ENCODE data around the gene AHRR. TPM values are rescaled to one million over a fixed set of nuclear protein-coding genes. Genes with fewer than 3 reads are reported as not detected.

AHRR gene
- total RNA-seq, 1 donor from 2014 or later, result 0.53 TPM

- no peak for FAIRE-seq
- TF ChIP-seq CTCF (IDR thresholded peaks at IDR 0.05; ENCODE audit: insufficient read depth, low read length, severe bottlenecking), result no peak
- Histone ChIP-seq H3K27me3 (ENCODE audit: control insufficient read depth, insufficient read depth, low read length) (no peaks in the 10 kb centered on the region), H3K36me3 (ENCODE audit: control insufficient read depth, insufficient read depth, low read length) (no peaks in the 10 kb centered on the region), H3K4me3 (ENCODE audit: low read depth, low read length) (no peak overlapping the region)
- DNase-seq (ENCODE audit: low read depth), result no peak
These were observed 110.2 kb downstream of the AHRR start for GRCh38 chr5:431711-432050.

GRCh38 chr5:432201-432927 lies 110.8 kb downstream of the AHRR start:
- Histone ChIP-seq H3K27me3 (ENCODE audit: control insufficient read depth, insufficient read depth, low read length) (no peaks in the 10 kb centered on the region), H3K36me3 (ENCODE audit: control insufficient read depth, insufficient read depth, low read length) (no peaks in the 10 kb centered on the region), H3K4me3 (ENCODE audit: low read depth, low read length) (no peak overlapping the region)
- FAIRE-seq (no peak), DNase-seq (ENCODE audit: low read depth) (no peak)
- TF ChIP-seq CTCF (IDR thresholded peaks at IDR 0.05; ENCODE audit: insufficient read depth, low read length, severe bottlenecking), result no peak

- DNase-seq (ENCODE audit: low read depth) (no peak), FAIRE-seq (no peak)
- H3K27me3 ChIP-seq (ENCODE audit: control insufficient read depth, insufficient read depth, low read length), result no peaks in the 10 kb centered on the region
- no peaks in the 10 kb centered on the region for H3K36me3 ChIP-seq (ENCODE audit: control insufficient read depth, insufficient read depth, low read length)
- no peak for TF ChIP-seq CTCF (IDR thresholded peaks at IDR 0.05; ENCODE audit: insufficient read depth, low read length, severe bottlenecking)
- H3K4me3 ChIP-seq (ENCODE audit: low read depth, low read length), result no peak overlapping the region
These were observed 111.6 kb downstream of the AHRR start for GRCh38 chr5:432928-433791.

DNA sequence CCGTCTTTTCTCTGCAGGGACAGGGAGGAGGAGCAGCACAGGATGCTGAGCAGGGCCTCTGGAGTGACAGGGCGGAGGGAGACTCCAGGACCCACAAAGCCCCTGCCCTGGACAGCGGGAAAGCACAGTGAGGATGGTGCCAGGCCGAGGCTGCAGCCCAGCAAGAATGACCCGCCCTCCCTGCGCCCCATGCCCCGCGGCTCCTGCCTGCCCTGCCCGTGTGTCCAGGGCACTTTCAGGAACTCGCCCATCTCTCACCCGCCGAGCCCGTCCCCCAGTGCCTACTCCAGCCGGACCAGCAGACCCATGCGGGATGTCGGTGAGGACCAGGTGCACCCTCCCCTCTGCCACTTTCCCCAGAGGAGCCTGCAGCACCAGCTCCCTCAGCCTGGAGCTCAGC lies 112.3 kb downstream of the AHRR start:
- DNase-seq (ENCODE audit: low read depth) (no peak), FAIRE-seq (no peak)
- TF ChIP-seq CTCF (IDR thresholded peaks at IDR 0.05; ENCODE audit: insufficient read depth, low read length, severe bottlenecking), result no peak
- H3K4me3 ChIP-seq (ENCODE audit: low read depth, low read length), result no peak overlapping the region
- no peaks in the 10 kb centered on the region for H3K27me3 ChIP-seq (ENCODE audit: control insufficient read depth, insufficient read depth, low read length)
- no peaks in the 10 kb centered on the region for H3K36me3 ChIP-seq (ENCODE audit: control insufficient read depth, insufficient read depth, low read length)

DNA sequence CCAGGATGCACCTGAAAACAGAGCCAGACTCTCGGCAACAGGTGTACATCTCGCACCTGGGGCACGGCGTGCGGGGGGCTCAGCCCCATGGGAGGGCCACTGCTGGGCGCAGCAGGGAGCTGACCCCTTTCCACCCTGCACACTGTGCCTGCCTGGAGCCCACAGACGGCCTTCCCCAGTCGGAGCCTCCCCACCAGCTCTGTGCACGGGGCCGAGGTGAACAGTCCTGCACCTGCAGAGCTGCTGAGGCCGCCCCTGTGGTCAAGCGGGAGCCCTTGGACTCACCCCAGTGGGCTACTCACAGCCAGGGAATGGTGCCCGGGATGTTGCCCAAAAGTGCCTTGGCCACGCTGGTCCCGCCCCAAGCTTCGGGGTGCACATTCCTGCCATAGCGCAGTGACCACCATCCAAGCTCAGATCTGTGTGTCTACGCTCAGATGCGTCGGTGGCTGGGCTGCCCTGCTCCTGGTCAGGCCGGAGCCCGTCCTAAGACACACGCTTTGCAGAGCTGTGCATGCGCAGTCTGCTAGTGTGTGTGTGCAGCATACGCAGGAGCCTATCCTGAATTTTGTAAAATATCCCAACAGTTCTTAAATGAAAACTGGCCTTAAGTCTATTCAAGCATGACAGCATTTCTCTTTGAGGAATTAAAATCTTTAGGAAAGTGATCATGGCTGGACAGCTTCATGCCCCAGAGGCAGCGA lies 113.1 kb downstream of the AHRR start:
- Histone ChIP-seq H3K4me3 (ENCODE audit: low read depth, low read length) (no peak overlapping the region), H3K27me3 (ENCODE audit: control insufficient read depth, insufficient read depth, low read length) (no peaks in the 10 kb centered on the region), H3K36me3 (ENCODE audit: control insufficient read depth, insufficient read depth, low read length) (no peaks in the 10 kb centered on the region)
- DNase-seq (ENCODE audit: low read depth), result no peak
- no peak for FAIRE-seq
- no peak for TF ChIP-seq CTCF (IDR thresholded peaks at IDR 0.05; ENCODE audit: insufficient read depth, low read length, severe bottlenecking)
